GM19468 (cell line): ENCODE data around the gene SLC25A13.
A peak's percentile ranks its signal among the peaks of the same experiment; 100 is the strongest.
"Not testable (repeated sequence)": the region's sequence is repeated elsewhere in the genome, so short reads cannot be mapped to it uniquely, and the experiment has no call there.

Experiments used
- ATAC-seq: cut with Tn5 transposase; IDR thresholded peaks from one replicate; pipeline ENCODE4 v1.9.1; 2021; ENCODE audit warnings: mild to moderate bottlenecking, moderate library complexity, moderate number of reproducible peaks; ENCODE audit not compliant: unreplicated experiment; ENCODE audit errors: extremely low read depth

Gene SLC25A13

GRCh38 chr7:96321658-96322372 is at the start of gene SLC25A13:
SLC25A13 (minus strand) TSS chr7:96322098; CDS start chr7:96321956, 142 bp downstream.
- ATAC-seq = peak; percentile 67

GRCh38 chr7:96365916-96366315 is 44.0 kb upstream of the SLC25A13 start:
- not testable (repeated sequence) for ATAC-seq

GRCh38 chr7:96361116-96361857 is 39.4 kb upstream of the SLC25A13 start:
- ATAC-seq = no peak

GRCh38 chr7:96359876-96360275 is 38.0 kb upstream of the SLC25A13 start:
- ATAC-seq = no peak

- ATAC-seq = not testable (repeated sequence)
Observed at GRCh38 chr7:96358236-96358971, 36.5 kb upstream of the SLC25A13 start.

- no peak for ATAC-seq
Observed at GRCh38 chr7:96355990-96356506, 34.1 kb upstream of the SLC25A13 start.

- no peak for ATAC-seq
Observed at GRCh38 chr7:96354881-96355280, 33.0 kb upstream of the SLC25A13 start.

GRCh38 chr7:96349572-96349971 is 27.7 kb upstream of the SLC25A13 start:
- ATAC-seq = no peak

GRCh38 chr7:96347471-96347870 is 25.6 kb upstream of the SLC25A13 start:
- ATAC-seq = no peak

- ATAC-seq = no peak
Observed at GRCh38 chr7:96346293-96346953, 24.5 kb upstream of the SLC25A13 start.

- peak; percentile 19 for ATAC-seq
Observed at GRCh38 chr7:96344236-96344635, 22.3 kb upstream of the SLC25A13 start.

GRCh38 chr7:96342049-96342448 is 20.2 kb upstream of the SLC25A13 start:
- no peak for ATAC-seq

- ATAC-seq = no peak
Observed at GRCh38 chr7:96337519-96337918, 15.6 kb upstream of the SLC25A13 start.

GRCh38 chr7:96332325-96332724 is 10.4 kb upstream of the SLC25A13 start:
- no peak for ATAC-seq

- no peak for ATAC-seq
Observed at GRCh38 chr7:96331775-96332174, 9.9 kb upstream of the SLC25A13 start.

GRCh38 chr7:96331233-96331632 is 9.3 kb upstream of the SLC25A13 start:
- ATAC-seq = no peak

GRCh38 chr7:96330193-96330592 is 8.3 kb upstream of the SLC25A13 start:
- no peak for ATAC-seq

- ATAC-seq = no peak
Observed at GRCh38 chr7:96329241-96329640, 7.3 kb upstream of the SLC25A13 start.

GRCh38 chr7:96328016-96328415 is 6.1 kb upstream of the SLC25A13 start:
- no peak for ATAC-seq

GRCh38 chr7:96327429-96327828 is 5.5 kb upstream of the SLC25A13 start:
- ATAC-seq = no peak
